Natural killer cell (primary cell): Measurements from ENCODE around the gene SLC44A5. TPM values are rescaled to one million over a fixed set of nuclear protein-coding genes. Genes with fewer than 3 reads are reported as not detected.

Experiments used
- ATAC-seq, 3 donors: fragments of 150-1000 bp in 2 of 3; fragments of 200-7000 bp in 1 of 3; cut with Tn5 transposase; 1 replicate in 1 of 3; 2 replicates in 2 of 3; pipeline ENCODE4 v1.10.0; 2021; ENCODE audit warnings: mild to moderate bottlenecking in 2 of 3, moderate library complexity in 2 of 3
- DNase-seq, 2 donors: peaks; one replicate each; pipeline versions ENCODE4 v3.0.0 to v3.0.0-alpha.2; 2013 to 2021; ENCODE audit warnings: mixed read lengths in 1 of 2
- H3K27ac ChIP-seq: one replicate; pipeline ENCODE4 v1.5.1; 2013; ENCODE audit warnings: mild to moderate bottlenecking, low read length
- H3K27me3 ChIP-seq: one replicate; pipeline ENCODE4 v1.6.1; 2013; ENCODE audit warnings: low read length; ENCODE audit not compliant: control insufficient read depth, insufficient read depth
- H3K36me3 ChIP-seq: one replicate; pipeline ENCODE4 v1.6.1; 2013; ENCODE audit warnings: low read length; ENCODE audit not compliant: control insufficient read depth, insufficient read depth
- H3K4me1 ChIP-seq: one replicate; pipeline ENCODE4 v1.6.1; 2013; ENCODE audit warnings: low read length; ENCODE audit not compliant: control insufficient read depth, insufficient read depth
- H3K4me3 ChIP-seq: one replicate; pipeline ENCODE4 v1.5.1; 2013; ENCODE audit warnings: low read length
- H3K9me3 ChIP-seq: one replicate; pipeline ENCODE4 v1.6.1; 2013; ENCODE audit warnings: low read length; ENCODE audit not compliant: control insufficient read depth, insufficient read depth
- H3K27ac Mint-ChIP-seq, 2 donors: one replicate each; pipeline ENCODE4 v1.8.0; 2022; ENCODE audit warnings: mild to moderate bottlenecking in 2 of 2, mixed read lengths in 2 of 2, moderate library complexity in 1 of 2
- H3K27me3 Mint-ChIP-seq, 2 donors: one replicate each; pipeline ENCODE4 v1.8.0; 2022; ENCODE audit warnings: low read depth in 2 of 2, mixed read lengths in 2 of 2
- H3K36me3 Mint-ChIP-seq: one replicate; pipeline ENCODE4 v1.8.0; 2022; ENCODE audit warnings: mixed read lengths
- H3K4me1 Mint-ChIP-seq, 2 donors: one replicate each; pipeline ENCODE4 v1.8.0; 2022; ENCODE audit warnings: mixed read lengths in 2 of 2
- H3K4me3 Mint-ChIP-seq: one replicate; pipeline ENCODE4 v1.8.0; 2022; ENCODE audit warnings: mild to moderate bottlenecking, moderate library complexity, mixed read lengths
- H3K9me3 Mint-ChIP-seq, 2 donors: one replicate each; pipeline ENCODE4 v1.8.0; 2022; ENCODE audit warnings: mixed read lengths in 2 of 2
- WGBS: methylation state at CpG from one replicate; pipeline ENCODE4 v1.1.7; 2013; ENCODE audit warnings: missing lambda C conversion rate; ENCODE audit not compliant: insufficient coverage; 5-methylcytosine and 5-hydroxymethylcytosine counted together
- intact Hi-C: fragments of 100-400 bp; cut with micrococcal nuclease; formaldehyde crosslinking; loops from one replicate; pipeline ENCODE4 v1.14.2; 2022
- total RNA-seq, 4 donors: library from RNA; stranded (reverse); fragments of 120-200 nt in 1 of 4; gene quantifications; one replicate each; pipeline versions ENCODE4 v1.2.3 to v1.2.4, GENCODE V29; 2013 to 2022
- TF ChIP-seq, protein P1 (sequence below): fragments of 200-600 bp; IDR thresholded peaks from one replicate; pipeline ENCODE4 v1.8.0; 2022; ENCODE audit warnings: antibody characterized with exemption

Gene SLC44A5
- total RNA-seq, 3 donors from 2014 or later (not counting 1 experiment from before 2014, with no cell fraction given) = 0.15 to 1.2 TPM; not detected in 1

DNA sequence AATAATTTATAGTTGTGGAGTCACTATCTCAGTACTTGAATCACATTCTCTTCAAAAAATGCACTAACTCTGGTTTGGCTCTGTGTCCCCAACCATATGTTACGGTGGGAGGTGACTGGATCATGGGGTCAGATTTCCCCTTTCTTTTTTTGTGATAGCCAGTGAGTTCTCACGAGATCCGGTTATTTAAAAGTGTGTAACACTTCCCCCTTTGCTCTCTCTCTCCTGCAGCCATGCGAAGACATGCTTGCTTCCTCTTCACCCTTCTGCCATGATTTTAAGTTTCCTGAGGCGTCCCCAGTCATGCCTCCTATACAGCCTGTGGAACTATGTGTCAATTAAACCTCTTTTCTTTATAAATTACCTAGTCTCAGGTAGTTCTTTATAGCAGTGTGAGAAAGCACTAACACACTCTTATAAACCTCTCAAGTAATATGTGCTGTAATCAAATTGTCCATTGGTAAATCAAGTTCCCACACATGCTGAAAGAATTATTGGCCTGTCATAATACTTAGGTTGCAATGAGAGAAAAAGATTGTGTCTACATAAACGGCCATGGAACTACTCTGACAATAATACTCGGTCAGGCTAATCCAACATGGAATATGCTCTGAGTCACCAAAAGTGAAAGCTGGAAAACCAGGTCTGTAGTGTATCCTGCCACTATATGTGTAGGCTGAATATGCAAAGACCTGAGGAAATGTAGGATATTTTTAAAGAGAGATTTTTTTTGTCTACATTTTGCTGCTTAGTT lies 107.5 kb downstream of the SLC44A5 start:
- Histone ChIP-seq H3K36me3 (no peaks in the 10 kb centered on the region), H3K4me3 (no peak overlapping the region), H3K4me1 (no peaks in the 10 kb centered on the region), H3K9me3 (no peaks in the 10 kb centered on the region), H3K27ac (no peak overlapping the region), H3K27me3 (no peaks in the 10 kb centered on the region)
- DNase-seq (no peak), ATAC-seq (no peak)
- H3K27ac Mint-ChIP-seq = no peak overlapping the region
- intact Hi-C loops = no loop called here
- no peaks in the 10 kb centered on the region for H3K4me1 Mint-ChIP-seq
- no peaks in the 10 kb centered on the region for H3K27me3 Mint-ChIP-seq
- H3K36me3 Mint-ChIP-seq = no peaks in the 10 kb centered on the region
- TF ChIP-seq, protein P1, sequence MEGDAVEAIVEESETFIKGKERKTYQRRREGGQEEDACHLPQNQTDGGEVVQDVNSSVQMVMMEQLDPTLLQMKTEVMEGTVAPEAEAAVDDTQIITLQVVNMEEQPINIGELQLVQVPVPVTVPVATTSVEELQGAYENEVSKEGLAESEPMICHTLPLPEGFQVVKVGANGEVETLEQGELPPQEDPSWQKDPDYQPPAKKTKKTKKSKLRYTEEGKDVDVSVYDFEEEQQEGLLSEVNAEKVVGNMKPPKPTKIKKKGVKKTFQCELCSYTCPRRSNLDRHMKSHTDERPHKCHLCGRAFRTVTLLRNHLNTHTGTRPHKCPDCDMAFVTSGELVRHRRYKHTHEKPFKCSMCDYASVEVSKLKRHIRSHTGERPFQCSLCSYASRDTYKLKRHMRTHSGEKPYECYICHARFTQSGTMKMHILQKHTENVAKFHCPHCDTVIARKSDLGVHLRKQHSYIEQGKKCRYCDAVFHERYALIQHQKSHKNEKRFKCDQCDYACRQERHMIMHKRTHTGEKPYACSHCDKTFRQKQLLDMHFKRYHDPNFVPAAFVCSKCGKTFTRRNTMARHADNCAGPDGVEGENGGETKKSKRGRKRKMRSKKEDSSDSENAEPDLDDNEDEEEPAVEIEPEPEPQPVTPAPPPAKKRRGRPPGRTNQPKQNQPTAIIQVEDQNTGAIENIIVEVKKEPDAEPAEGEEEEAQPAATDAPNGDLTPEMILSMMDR = no peak
- H3K9me3 Mint-ChIP-seq = peaks cover 2 to 9% of the 10 kb centered on the region in 2 donors
- H3K4me3 Mint-ChIP-seq = no peak overlapping the region
- 84% methylated on average over 7 of the region's 7 CpGs for WGBS

DNA sequence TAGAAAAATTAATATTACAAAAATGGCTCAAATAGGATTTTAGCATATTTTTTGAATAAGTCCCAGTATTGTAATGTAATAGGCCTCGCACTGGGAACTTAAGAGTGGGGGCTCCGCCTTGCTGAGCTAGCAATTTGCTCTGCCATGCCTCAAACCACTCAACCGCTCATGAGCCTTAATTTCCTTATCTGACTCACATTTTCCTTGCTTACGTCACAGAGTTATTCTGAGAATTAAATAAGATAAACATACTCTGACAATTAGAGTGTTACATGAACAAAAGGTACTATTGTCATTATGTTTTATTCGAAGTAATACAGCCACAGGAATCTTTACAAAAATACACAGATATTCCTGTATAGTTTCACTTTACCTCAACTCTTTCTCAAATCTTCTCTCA lies 108.1 kb downstream of the SLC44A5 start:
- TF ChIP-seq, protein P1 = no peak
- no peaks in the 10 kb centered on the region for H3K36me3 Mint-ChIP-seq
- no peaks in the 10 kb centered on the region for H3K4me1 Mint-ChIP-seq
- H3K27me3 Mint-ChIP-seq = no peaks in the 10 kb centered on the region
- Histone ChIP-seq H3K27me3 (no peaks in the 10 kb centered on the region), H3K4me1 (no peaks in the 10 kb centered on the region), H3K27ac (no peak overlapping the region), H3K4me3 (no peak overlapping the region), H3K9me3 (no peaks in the 10 kb centered on the region), H3K36me3 (no peaks in the 10 kb centered on the region)
- no peak for DNase-seq
- no peak for ATAC-seq
- 73% methylated on average over 2 of the region's 5 CpGs for WGBS
- H3K27ac Mint-ChIP-seq = no peak overlapping the region
- intact Hi-C loops = no loop called here
- peaks cover 2 to 9% of the 10 kb centered on the region in 2 donors for H3K9me3 Mint-ChIP-seq
- H3K4me3 Mint-ChIP-seq = no peak overlapping the region

DNA sequence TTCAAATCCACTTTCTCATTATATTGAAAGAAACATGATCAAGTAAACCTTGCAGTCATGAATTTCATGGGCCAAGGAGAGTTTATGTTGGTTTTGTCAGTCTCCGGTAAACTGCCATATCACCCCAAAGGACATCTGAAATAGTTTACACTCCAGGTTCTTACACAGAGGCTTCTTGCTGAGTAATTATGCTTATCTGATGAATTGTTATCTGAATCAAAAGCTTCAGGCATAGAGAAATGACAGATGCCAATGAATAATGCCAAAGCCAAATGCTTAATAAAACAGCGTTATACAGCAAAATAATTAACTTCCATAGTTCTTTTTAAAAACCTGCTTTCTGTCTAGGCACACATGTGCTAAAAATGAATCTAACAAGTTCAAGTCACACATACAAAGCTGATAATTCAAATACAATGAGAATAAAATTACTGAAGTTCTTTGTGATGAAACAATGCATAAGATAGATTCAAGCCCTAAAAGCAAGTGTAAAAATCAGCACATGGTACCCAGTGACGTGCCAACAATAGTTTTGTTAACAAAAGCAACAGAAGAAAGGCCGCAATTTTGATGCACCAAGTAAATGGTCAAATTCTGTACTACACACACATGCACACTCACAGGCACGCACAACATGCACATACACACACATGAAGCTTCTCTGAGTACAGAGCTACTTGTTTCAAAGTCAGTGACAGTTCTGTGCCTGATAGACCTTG lies 109.2 kb downstream of the SLC44A5 start:
- Histone ChIP-seq H3K4me1 (no peaks in the 10 kb centered on the region), H3K27me3 (no peaks in the 10 kb centered on the region), H3K36me3 (no peaks in the 10 kb centered on the region), H3K9me3 (no peaks in the 10 kb centered on the region), H3K27ac (no peak overlapping the region), H3K4me3 (no peak overlapping the region)
- intact Hi-C loops = no loop called here
- H3K27me3 Mint-ChIP-seq = no peaks in the 10 kb centered on the region
- H3K36me3 Mint-ChIP-seq = no peaks in the 10 kb centered on the region
- TF ChIP-seq, protein P1 = no peak
- ATAC-seq (no peak), DNase-seq (no peak)
- H3K9me3 Mint-ChIP-seq = peaks cover 2 to 9% of the 10 kb centered on the region in 2 donors
- no peaks in the 10 kb centered on the region for H3K4me1 Mint-ChIP-seq
- H3K27ac Mint-ChIP-seq = no peak overlapping the region
- WGBS = 82% methylated on average over 4 of the region's 5 CpGs
- no peak overlapping the region for H3K4me3 Mint-ChIP-seq
